Hematopoietic multipotent progenitor cell (in vitro differentiated cells): ENCODE measurements around the gene COL18A1. TPM values are rescaled to one million over a fixed set of nuclear protein-coding genes. Genes with fewer than 3 reads are reported as not detected.
"Not testable (repeated sequence)": the region's sequence is repeated elsewhere in the genome, so short reads cannot be mapped to it uniquely, and the experiment has no call there.

Source experiments
- DNase-seq, 3 donors: peaks; one replicate each; pipeline ENCODE4 v3.0.0-alpha.2; 2011 to 2015; ENCODE audit warnings: low read depth in 2 of 3, low spot score in 2 of 3
- total RNA-seq: library from RNA; depleted of rRNA; stranded (reverse); fragments of >200 nt; gene quantifications from one replicate; pipeline ENCODE4 v1.2.3, GENCODE V29; 2012

Gene COL18A1
- total RNA-seq, 1 donor, result 12.9 TPM

- no peak for DNase-seq
Observed at GRCh38 chr21:45528028-45528705, 123.2 kb downstream of the COL18A1 start.

GRCh38 chr21:45528981-45529784, 124.2 kb downstream of the COL18A1 start:
- no peak for DNase-seq

GRCh38 chr21:45529785-45530422, 124.9 kb downstream of the COL18A1 start:
- no peak for DNase-seq

GRCh38 chr21:45530423-45531113, 125.6 kb downstream of the COL18A1 start:
- DNase-seq, result no peak

GRCh38 chr21:45531114-45531392, 126.1 kb downstream of the COL18A1 start:
- DNase-seq, result not testable (repeated sequence)

GRCh38 chr21:45531393-45532215, 126.6 kb downstream of the COL18A1 start:
- no peak for DNase-seq

GRCh38 chr21:45532826-45533360, 127.9 kb downstream of the COL18A1 start:
- no peak for DNase-seq

- no peak for DNase-seq
Observed at GRCh38 chr21:45533361-45533845, 128.4 kb downstream of the COL18A1 start.

- no peak for DNase-seq
Observed at GRCh38 chr21:45533846-45534635, 129.1 kb downstream of the COL18A1 start.

- DNase-seq, result peak in 1 of 3 donors; percentile 39
Observed at GRCh38 chr21:45534636-45535331, 129.8 kb downstream of the COL18A1 start.

GRCh38 chr21:45535341-45536081, 130.5 kb downstream of the COL18A1 start:
- DNase-seq, result peak in 2 of 3 donors; percentile 39 to 57

GRCh38 chr21:45536301-45537081, 131.5 kb downstream of the COL18A1 start:
- DNase-seq, result no peak

GRCh38 chr21:45537111-45537745, 132.3 kb downstream of the COL18A1 start:
- no peak for DNase-seq

- no peak for DNase-seq
Observed at GRCh38 chr21:45537746-45538291, 132.9 kb downstream of the COL18A1 start.

- no peak for DNase-seq
Observed at GRCh38 chr21:45538381-45539045, 133.5 kb downstream of the COL18A1 start.
